ENCODE data around the gene ZNF385D. TPM values are rescaled to one million over a fixed set of nuclear protein-coding genes. Genes with fewer than 3 reads are reported as not detected.

The ZNF385D gene
- total RNA-seq, 1 experiment from 2014 or later, result not detected

DNA sequence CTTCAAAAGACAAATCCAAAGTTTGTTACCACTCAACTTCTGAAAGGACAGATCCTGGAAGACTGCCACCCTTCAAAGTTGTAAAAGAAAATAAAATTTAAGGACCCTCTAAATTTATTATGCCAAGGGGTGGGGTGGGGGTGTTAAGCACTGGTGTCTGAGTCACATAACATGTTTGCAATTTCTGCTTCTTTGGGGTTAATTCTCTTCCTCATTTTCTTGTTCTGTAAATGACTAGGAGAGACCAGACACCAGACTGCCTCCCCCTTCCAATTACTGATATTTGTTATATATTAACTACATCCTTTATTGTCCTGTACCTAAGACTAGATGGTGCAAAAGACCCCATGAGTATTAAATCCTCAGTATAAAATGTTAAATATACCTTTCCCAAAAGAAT, 242.8 kb downstream of the ZNF385D start:
- intact Hi-C loops (cut with micrococcal nuclease), result no loop called here
- no peak overlapping the region for H2AFZ ChIP-seq (ENCODE audit: low read depth, low read length, poor library complexity, severe bottlenecking)
- H3K9me3 ChIP-seq (ENCODE audit: control insufficient read depth in 1 of 2, insufficient read depth in 1 of 2, low read depth in 1 of 2, low read length in 2 of 2), result peaks cover 10 to 13% of the 10 kb centered on the region in 2 experiments; a peak in 2 of 4 replicates
- H3K79me2 ChIP-seq (ENCODE audit: insufficient read depth, low read length), result no peaks in the 10 kb centered on the region
- H3K4me2 ChIP-seq (ENCODE audit: low read length), result no peak overlapping the region
- H3K4me3 ChIP-seq (replicated peaks in 1 of 2; ENCODE audit: low read depth in 1 of 2, low read length in 2 of 2), result no peak overlapping the region
- ChIA-PET CTCF (no interaction called here), POLR2A (no interaction called here), RAD21 (ENCODE audit: low non-redundant PET in 1 of 2, low total read pairs in 2 of 2, uncharacterized antibody in 2 of 2, unreplicated experiment in 2 of 2) (no interaction called here)
- BruUV-seq (replicated peaks), result no TSS peak
- no peaks in the 10 kb centered on the region for H3K27me3 ChIP-seq (ENCODE audit: insufficient read depth, low read length)
- no peaks in the 10 kb centered on the region for H3K36me3 ChIP-seq (ENCODE audit: control insufficient read depth in 1 of 2, insufficient read depth in 2 of 2, low read length in 2 of 2)
- H3K9ac ChIP-seq (ENCODE audit: low read length), result no peak overlapping the region
- TF ChIP-seq, protein P1, sequence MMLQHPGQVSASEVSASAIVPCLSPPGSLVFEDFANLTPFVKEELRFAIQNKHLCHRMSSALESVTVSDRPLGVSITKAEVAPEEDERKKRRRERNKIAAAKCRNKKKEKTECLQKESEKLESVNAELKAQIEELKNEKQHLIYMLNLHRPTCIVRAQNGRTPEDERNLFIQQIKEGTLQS (IDR thresholded peaks at IDR 0.05), result no peak
- TF ChIP-seq CBX3 (IDR thresholded peaks at IDR 0.05; ENCODE audit: low read depth), result no peak
- TF ChIP-seq, protein P2, sequence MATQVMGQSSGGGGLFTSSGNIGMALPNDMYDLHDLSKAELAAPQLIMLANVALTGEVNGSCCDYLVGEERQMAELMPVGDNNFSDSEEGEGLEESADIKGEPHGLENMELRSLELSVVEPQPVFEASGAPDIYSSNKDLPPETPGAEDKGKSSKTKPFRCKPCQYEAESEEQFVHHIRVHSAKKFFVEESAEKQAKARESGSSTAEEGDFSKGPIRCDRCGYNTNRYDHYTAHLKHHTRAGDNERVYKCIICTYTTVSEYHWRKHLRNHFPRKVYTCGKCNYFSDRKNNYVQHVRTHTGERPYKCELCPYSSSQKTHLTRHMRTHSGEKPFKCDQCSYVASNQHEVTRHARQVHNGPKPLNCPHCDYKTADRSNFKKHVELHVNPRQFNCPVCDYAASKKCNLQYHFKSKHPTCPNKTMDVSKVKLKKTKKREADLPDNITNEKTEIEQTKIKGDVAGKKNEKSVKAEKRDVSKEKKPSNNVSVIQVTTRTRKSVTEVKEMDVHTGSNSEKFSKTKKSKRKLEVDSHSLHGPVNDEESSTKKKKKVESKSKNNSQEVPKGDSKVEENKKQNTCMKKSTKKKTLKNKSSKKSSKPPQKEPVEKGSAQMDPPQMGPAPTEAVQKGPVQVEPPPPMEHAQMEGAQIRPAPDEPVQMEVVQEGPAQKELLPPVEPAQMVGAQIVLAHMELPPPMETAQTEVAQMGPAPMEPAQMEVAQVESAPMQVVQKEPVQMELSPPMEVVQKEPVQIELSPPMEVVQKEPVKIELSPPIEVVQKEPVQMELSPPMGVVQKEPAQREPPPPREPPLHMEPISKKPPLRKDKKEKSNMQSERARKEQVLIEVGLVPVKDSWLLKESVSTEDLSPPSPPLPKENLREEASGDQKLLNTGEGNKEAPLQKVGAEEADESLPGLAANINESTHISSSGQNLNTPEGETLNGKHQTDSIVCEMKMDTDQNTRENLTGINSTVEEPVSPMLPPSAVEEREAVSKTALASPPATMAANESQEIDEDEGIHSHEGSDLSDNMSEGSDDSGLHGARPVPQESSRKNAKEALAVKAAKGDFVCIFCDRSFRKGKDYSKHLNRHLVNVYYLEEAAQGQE (IDR thresholded peaks at IDR 0.05; ENCODE audit: low read depth), result no peak
- TF ChIP-seq YY1 (IDR thresholded peaks at IDR 0.05; ENCODE audit: extremely low read depth, insufficient replicate concordance, low read depth, low read length), result no peak
- TF ChIP-seq, protein P3, sequence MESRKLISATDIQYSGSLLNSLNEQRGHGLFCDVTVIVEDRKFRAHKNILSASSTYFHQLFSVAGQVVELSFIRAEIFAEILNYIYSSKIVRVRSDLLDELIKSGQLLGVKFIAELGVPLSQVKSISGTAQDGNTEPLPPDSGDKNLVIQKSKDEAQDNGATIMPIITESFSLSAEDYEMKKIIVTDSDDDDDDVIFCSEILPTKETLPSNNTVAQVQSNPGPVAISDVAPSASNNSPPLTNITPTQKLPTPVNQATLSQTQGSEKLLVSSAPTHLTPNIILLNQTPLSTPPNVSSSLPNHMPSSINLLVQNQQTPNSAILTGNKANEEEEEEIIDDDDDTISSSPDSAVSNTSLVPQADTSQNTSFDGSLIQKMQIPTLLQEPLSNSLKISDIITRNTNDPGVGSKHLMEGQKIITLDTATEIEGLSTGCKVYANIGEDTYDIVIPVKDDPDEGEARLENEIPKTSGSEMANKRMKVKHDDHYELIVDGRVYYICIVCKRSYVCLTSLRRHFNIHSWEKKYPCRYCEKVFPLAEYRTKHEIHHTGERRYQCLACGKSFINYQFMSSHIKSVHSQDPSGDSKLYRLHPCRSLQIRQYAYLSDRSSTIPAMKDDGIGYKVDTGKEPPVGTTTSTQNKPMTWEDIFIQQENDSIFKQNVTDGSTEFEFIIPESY (IDR thresholded peaks at IDR 0.05; ENCODE audit: extremely low read depth, insufficient replicate concordance, low read length), result no peak
- no peak for TF ChIP-seq ZFX (IDR thresholded peaks at IDR 0.05)
- TF ChIP-seq CEBPB (IDR thresholded peaks at IDR 0.05; ENCODE audit: low read depth), result no peak
- TF ChIP-seq FOSL1 (IDR thresholded peaks at IDR 0.05; ENCODE audit: low read depth), result no peak
- TF ChIP-seq ZNF274 (IDR thresholded peaks at IDR 0.05; ENCODE audit: low read depth, low read length), result no peak
- no peak for TF ChIP-seq SIN3A (IDR thresholded peaks at IDR 0.05; ENCODE audit: low read depth)
- TF ChIP-seq SP1 (IDR thresholded peaks at IDR 0.05; ENCODE audit: low read depth), result no peak
- no peak for TF ChIP-seq RAD21 (IDR thresholded peaks at IDR 0.05; ENCODE audit: low read depth)
- TF ChIP-seq, protein P4, sequence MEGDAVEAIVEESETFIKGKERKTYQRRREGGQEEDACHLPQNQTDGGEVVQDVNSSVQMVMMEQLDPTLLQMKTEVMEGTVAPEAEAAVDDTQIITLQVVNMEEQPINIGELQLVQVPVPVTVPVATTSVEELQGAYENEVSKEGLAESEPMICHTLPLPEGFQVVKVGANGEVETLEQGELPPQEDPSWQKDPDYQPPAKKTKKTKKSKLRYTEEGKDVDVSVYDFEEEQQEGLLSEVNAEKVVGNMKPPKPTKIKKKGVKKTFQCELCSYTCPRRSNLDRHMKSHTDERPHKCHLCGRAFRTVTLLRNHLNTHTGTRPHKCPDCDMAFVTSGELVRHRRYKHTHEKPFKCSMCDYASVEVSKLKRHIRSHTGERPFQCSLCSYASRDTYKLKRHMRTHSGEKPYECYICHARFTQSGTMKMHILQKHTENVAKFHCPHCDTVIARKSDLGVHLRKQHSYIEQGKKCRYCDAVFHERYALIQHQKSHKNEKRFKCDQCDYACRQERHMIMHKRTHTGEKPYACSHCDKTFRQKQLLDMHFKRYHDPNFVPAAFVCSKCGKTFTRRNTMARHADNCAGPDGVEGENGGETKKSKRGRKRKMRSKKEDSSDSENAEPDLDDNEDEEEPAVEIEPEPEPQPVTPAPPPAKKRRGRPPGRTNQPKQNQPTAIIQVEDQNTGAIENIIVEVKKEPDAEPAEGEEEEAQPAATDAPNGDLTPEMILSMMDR (IDR thresholded peaks at IDR 0.05 in 2 of 3, conservative IDR thresholded peaks at IDR 0.05 in 1 of 3; ENCODE audit: borderline replicate concordance in 1 of 3, insufficient read depth in 1 of 3, low read depth in 2 of 3, low read length in 2 of 3), result no peak
- no peak for TF ChIP-seq EGR1 (IDR thresholded peaks at IDR 0.05; ENCODE audit: low read depth)
- no peak for TF ChIP-seq EZH2phosphoT487 (IDR thresholded peaks at IDR 0.05; ENCODE audit: borderline replicate concordance)
- no peak for TF ChIP-seq POLR2AphosphoS5 (IDR thresholded peaks at IDR 0.05; ENCODE audit: low read depth, low read length)
- no peak for TF ChIP-seq JUND (IDR thresholded peaks at IDR 0.05)
- no peak for TF ChIP-seq SRF (IDR thresholded peaks at IDR 0.05; ENCODE audit: low read depth)
- H4K20me1 ChIP-seq (ENCODE audit: insufficient read depth), result no peaks in the 10 kb centered on the region
- DNase-seq (ENCODE audit: low read depth, low spot score), result no peak
- H3K27ac ChIP-seq (ENCODE audit: low read depth, low read length), result no peak overlapping the region
- no peaks in the 10 kb centered on the region for H3K9me2 ChIP-seq (ENCODE audit: insufficient read depth)
- ATAC-seq, result no peak
- H3K4me1 ChIP-seq (ENCODE audit: control insufficient read depth in 1 of 2, insufficient read depth in 2 of 2, low read length in 2 of 2), result no peaks in the 10 kb centered on the region

All from HCT116 (cell line).